Fibroblast of skin of left biceps (primary cell): ENCODE measurements around the gene CD68.

ENCODE experiments used
- DNase-seq, 2 experiments: peaks; one replicate each; pipeline ENCODE4 v3.0.0-alpha.2; 2013; ENCODE audit warnings: low read depth in 2 of 2

Gene CD68

GRCh38 chr17:7559320-7560171 is 19.9 kb upstream of the CD68 start:
- no peak for DNase-seq

GRCh38 chr17:7560172-7561027 is 19.0 kb upstream of the CD68 start:
- DNase-seq, result no peak

- DNase-seq, result peak; percentile 34 to 43
Observed at GRCh38 chr17:7561028-7561575, 18.3 kb upstream of the CD68 start.

GRCh38 chr17:7561589-7562207 is 17.7 kb upstream of the CD68 start, which contains the start of gene SENP3:
Gene SENP3 (plus strand): TSS chr17:7561919. CDS start chr17:7563077, 1,158 bp downstream.
- peak; percentile 66 to 72 for DNase-seq

GRCh38 chr17:7562208-7562605 is 17.2 kb upstream of the CD68 start:
- DNase-seq, result no peak

GRCh38 chr17:7563115-7563869 is 16.1 kb upstream of the CD68 start:
- no peak for DNase-seq

- no peak for DNase-seq
Observed at GRCh38 chr17:7569571-7569970, 9.9 kb upstream of the CD68 start.

- DNase-seq, result no peak
Observed at GRCh38 chr17:7570351-7570750, 9.1 kb upstream of the CD68 start.

- DNase-seq, result no peak
Observed at GRCh38 chr17:7572338-7572587, 7.2 kb upstream of the CD68 start.

- peak; percentile 99 for DNase-seq
Observed at GRCh38 chr17:7572588-7573323, 6.7 kb upstream of the CD68 start.

GRCh38 chr17:7573324-7574080 is 5.9 kb upstream of the CD68 start:
- peak; percentile 85 to 87 for DNase-seq

GRCh38 chr17:7574176-7574953 is 5.1 kb upstream of the CD68 start:
- DNase-seq, result no peak

- no peak for DNase-seq
Observed at GRCh38 chr17:7575481-7575883, 4.0 kb upstream of the CD68 start.

GRCh38 chr17:7575959-7576358 is 3.5 kb upstream of the CD68 start:
- DNase-seq, result no peak

- no peak for DNase-seq
Observed at GRCh38 chr17:7576432-7576937, 3.0 kb upstream of the CD68 start.

- no peak for DNase-seq
Observed at GRCh38 chr17:7577327-7578199, 1.9 kb upstream of the CD68 start.

- DNase-seq, result no peak
Observed at GRCh38 chr17:7579834-7580603, 581 bp downstream of the CD68 start.
